ENCODE data around the gene SPAG6.

- TF ChIP-seq CTCF (IDR thresholded peaks at IDR 0.05; ENCODE audit: insufficient read depth, low read length, poor library complexity, severe bottlenecking) (no peak), EZH2phosphoT487 (conservative IDR thresholded peaks at IDR 0.05; ENCODE audit: low read length) (no peak)
Observed at GRCh38 chr10:22351131-22351703, 5.9 kb downstream of the SPAG6 start.

All from SU-DHL-6 (cell line).